Measurements from ENCODE around the gene YWHAH. TPM values are rescaled to one million over a fixed set of nuclear protein-coding genes. Genes with fewer than 3 reads are reported as not detected.

The YWHAH gene
- total and polyA plus RNA-seq, 8 donors: 100 to 183 (median 113) TPM

GRCh38 chr22:31912407-31912743, 32.0 kb upstream of the YWHAH start:
- no peak for ATAC-seq
- no peaks in the 10 kb centered on the region for H3K27me3 ChIP-seq
- peaks cover 0 to 13% of the 10 kb centered on the region in 2 donors for H3K4me1 ChIP-seq
- TF ChIP-seq CTCF (IDR thresholded peaks at IDR 0.05): no peak
- no peak overlapping the region for H3K27ac ChIP-seq
- no peak overlapping the region for H3K4me3 ChIP-seq
- H3K36me3 ChIP-seq: peaks cover 0 to 32% of the 10 kb centered on the region in 2 donors
- no peak for DNase-seq
- no peaks in the 10 kb centered on the region for H3K9me3 ChIP-seq
- intact Hi-C loops (cut with DNase I): no loop called here

GRCh38 chr22:31915586-31915985, 28.7 kb upstream of the YWHAH start:
- Histone ChIP-seq H3K27ac (no peak overlapping the region), H3K4me3 (no peak overlapping the region), H3K36me3 (peaks cover 0 to 4% of the 10 kb centered on the region in 2 donors), H3K9me3 (no peaks in the 10 kb centered on the region), H3K27me3 (no peaks in the 10 kb centered on the region), H3K4me1 (peaks cover 0 to 34% of the 10 kb centered on the region in 2 donors)
- DNase-seq: no peak
- TF ChIP-seq CTCF (IDR thresholded peaks at IDR 0.05): no peak
- peak; percentile 47 for ATAC-seq
- intact Hi-C loops (cut with DNase I): no loop called here

GRCh38 chr22:31917227-31917921, 27.0 kb upstream of the YWHAH start:
- Histone ChIP-seq H3K27ac (peak overlapping the region; percentile 13 to 37), H3K4me1 (peaks cover 0 to 52% of the 10 kb centered on the region in 2 donors), H3K9me3 (no peaks in the 10 kb centered on the region), H3K4me3 (no peak overlapping the region), H3K36me3 (no peaks in the 10 kb centered on the region), H3K27me3 (no peaks in the 10 kb centered on the region)
- intact Hi-C loops (cut with DNase I): no loop called here
- DNase-seq (peak in 2 of 4 donors; percentile 53 to 79), ATAC-seq (peak; percentile 53)
- no peak for TF ChIP-seq CTCF (IDR thresholded peaks at IDR 0.05)

- Histone ChIP-seq H3K27ac (no peak overlapping the region), H3K9me3 (no peaks in the 10 kb centered on the region), H3K4me1 (peaks cover 0 to 69% of the 10 kb centered on the region in 2 donors), H3K27me3 (no peaks in the 10 kb centered on the region), H3K4me3 (no peak overlapping the region), H3K36me3 (no peaks in the 10 kb centered on the region)
- no peak for TF ChIP-seq CTCF (IDR thresholded peaks at IDR 0.05)
- intact Hi-C loops (cut with DNase I): no loop called here
- no peak for DNase-seq
- ATAC-seq: no peak
These were observed 24.6 kb upstream of the YWHAH start for GRCh38 chr22:31919730-31920129.

GRCh38 chr22:31920306-31920705, 24.0 kb upstream of the YWHAH start:
- TF ChIP-seq CTCF (IDR thresholded peaks at IDR 0.05): no peak
- H3K4me3 ChIP-seq: no peak overlapping the region
- H3K27me3 ChIP-seq: no peaks in the 10 kb centered on the region
- no peak overlapping the region for H3K27ac ChIP-seq
- no peak for ATAC-seq
- H3K9me3 ChIP-seq: no peaks in the 10 kb centered on the region
- no peak for DNase-seq
- intact Hi-C loops (cut with DNase I): no loop called here
- H3K36me3 ChIP-seq: no peaks in the 10 kb centered on the region
- H3K4me1 ChIP-seq: peaks cover 0 to 69% of the 10 kb centered on the region in 2 donors

Data from left lung (tissue), 10 donors.